ENCODE data around the gene ARL4A.
A peak's percentile ranks its signal among the peaks of the same experiment; 100 is the strongest.

Gene ARL4A

DNA sequence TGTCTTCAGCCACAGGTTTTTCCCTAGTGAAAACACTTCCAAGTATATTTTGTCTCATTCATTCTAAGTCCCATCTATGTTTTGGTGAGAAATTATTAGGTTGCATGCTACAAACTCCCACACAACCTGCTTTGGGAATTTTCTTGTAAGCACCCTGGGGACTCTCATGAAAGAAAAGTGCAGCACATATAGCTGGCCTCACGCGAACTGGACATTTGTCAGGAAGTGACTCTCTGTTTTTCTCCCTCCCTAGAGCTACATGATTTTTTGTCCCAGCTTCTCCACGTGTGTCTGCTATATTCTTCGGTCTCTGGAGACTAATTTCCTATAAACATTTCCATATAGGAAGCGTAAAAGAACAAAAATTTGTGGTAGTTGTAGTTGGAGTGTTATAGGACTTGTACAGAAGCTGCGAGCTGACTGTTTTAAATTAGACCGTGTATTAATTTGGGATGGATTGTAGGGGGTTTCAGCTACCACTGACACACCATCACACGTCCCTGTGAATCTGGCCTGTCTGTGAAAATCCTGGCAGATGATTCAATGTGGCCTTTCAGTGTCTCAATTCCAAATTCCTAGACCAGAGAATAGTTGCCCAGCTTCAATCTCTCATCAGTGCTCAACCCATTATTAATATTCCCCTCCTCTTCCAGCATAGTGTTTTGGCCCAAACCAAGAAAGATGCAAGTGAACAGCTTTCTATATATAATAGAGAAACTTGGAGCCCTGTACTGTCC is 40.2 kb downstream of the ARL4A start:
- no peak for DNase-seq

DNA sequence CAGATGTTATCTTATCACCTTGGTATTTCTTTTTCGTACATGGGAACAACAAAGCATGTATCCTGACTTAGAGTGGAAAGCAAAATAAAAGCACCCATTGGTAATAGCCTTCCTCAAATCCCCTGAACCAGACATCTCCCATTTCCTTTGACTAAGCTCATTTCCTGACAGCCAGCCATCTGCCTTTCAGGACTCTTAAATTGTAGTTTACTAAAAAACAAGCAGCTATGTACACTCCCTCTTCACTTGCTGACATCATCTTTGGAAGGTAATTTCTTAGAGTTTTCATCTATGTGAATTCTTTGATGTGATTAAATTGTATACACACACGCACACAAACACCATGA is 40.7 kb downstream of the ARL4A start:
- DNase-seq, result no peak

DNA sequence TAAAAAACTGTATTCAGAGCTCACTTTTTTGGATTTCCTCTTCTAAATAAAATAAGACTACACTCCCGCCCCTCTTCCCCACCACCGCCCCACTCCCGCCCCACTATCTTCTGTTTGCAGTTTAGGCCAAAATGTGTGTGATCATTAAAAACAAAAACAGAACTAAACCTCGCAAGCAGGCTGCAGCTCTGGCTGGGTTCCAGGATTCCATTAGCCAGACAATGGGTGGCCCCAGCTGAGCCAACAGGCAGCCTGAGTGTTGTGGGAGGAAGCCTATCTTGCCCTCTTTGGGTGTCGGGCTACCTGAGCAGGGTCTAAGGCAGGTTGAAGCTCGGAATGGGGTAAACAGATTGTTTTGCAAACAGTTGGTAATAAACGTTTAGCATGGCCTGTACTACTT is 41.7 kb downstream of the ARL4A start:
- DNase-seq, result peak in 9 of 14 donors; percentile 3 to 59 (median 21)

DNA sequence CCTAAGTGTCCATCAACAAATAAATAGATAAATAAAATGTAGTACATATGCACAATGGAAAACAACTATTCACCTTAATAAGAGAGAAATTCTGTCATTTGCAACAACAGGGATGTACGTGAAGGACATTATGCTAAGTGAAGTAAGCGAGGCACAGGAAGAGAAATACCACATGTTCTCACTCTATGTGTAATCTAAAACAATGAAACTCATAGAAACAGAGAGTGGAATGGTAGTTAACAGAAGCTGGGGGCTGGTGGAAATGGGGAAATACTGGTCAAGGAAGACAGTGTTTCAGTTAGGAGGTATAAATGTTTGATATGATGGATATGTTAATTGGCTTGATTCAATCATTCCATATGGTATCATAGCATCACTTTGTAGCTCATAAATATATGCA is 43.1 kb downstream of the ARL4A start:
- no peak for DNase-seq

DNA sequence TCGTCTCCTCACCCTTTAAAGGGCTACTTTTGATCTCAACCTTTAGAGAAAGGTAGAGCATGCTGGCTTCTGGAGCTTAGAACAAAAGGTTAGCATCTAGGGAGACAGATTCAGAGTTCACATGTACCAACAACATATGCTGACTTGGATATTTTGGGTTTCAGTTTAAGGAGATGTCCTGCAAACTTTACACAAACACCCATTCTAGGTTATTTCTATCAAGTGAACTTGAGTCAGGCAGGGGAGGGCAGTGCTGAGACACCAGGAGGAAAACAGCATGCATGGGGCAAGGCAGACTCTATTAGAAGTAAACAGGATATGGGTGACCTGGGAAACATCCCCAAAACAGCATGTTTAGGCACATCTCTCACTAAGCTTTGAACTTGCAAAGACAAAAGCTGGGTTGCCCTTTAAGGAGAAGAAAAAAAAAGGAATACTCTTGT is 43.8 kb downstream of the ARL4A start:
- no peak for DNase-seq

DNA sequence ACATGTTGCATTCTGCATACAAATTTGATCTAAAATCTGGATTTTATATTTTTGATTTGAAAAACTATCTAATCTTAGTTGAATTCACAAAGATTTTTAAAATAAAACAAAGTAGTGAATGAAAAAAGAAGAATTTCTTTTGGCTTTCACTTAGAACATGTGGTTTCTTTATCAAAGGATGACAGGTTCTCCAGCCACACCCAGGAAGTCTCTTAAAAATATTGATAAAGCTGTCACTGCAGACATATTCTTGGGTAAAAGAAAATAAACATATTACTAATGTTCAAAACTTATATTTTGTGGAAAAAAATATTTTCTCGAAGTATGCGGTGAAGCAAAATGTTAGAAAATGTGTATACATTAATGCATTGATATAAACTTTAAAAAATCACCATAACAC is 44.3 kb downstream of the ARL4A start:
- DNase-seq, result no peak

DNA sequence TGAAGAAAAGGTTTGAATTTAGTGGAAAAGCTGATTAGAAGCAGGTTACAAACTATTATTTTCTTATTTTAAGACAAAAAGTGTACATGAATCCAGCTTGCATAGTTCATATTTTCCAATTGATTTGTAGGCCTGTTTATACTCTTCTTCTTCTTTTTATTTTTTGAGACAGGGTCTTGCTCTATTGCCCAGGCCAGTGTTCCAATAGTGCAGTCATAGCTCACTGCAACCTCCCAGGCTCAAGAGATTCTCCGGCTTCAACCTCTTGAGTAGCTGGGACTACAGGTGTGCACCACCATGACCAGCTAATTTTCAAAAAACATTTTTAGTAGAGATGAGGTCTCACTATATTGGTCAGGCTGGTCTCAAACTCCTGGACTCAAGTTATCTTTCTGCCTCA is 45.0 kb downstream of the ARL4A start:
- no peak for DNase-seq

DNA sequence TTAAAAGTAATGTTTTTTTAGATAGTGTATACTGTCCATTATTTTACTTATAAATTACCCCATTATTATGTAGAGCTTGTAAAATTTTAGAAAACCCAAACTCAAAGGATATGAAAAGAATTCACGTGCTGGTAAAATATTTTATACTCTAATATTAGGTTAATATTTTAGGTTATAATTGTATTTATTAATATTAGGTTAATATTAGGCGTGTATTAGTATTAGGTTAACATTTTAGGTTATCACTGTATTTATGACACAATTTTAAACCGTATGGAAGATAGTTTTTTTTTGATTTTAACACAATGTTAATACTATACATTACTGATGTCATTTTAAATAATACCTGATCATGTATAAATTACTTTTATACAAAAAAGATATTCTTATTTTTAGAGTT is 48.5 kb downstream of the ARL4A start:
- DNase-seq, result no peak

DNA sequence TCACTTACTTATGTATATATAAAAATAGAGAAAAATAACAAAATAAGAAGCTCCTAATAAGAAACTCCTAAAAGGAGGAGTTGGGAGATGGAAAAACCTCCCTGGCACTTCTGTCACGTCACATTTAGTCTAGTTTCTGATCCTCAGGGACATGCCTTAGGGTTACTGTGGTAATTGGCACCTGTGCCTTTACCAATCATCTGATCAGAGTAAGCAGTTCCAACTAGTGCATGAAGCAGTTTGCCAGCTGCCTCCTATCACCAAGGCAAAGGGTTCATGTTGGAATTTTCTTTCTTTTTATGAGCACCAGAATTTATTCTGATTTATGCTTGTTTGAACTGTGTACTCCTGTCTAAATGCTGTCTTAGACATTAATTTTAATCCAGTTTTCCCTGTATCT is 49.9 kb downstream of the ARL4A start:
- no peak for DNase-seq

DNA sequence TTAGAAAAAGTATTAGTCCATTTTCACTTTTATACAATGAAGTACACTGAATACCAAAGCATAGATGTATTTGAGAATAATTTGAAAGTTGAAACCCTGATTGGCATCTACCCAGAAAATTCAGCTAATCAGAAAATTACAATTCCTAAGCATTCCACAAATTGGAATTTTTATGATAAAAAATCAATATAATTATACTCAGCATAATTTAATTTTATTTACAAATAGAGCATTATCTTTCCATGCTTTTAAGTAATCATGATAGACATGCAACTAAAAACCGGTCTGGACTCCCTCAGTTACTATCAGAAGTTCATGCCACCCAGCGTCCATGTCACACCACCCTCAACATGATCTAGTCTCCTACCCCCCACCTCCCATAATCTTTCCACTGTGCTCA is 50.4 kb downstream of the ARL4A start:
- DNase-seq, result no peak

DNA sequence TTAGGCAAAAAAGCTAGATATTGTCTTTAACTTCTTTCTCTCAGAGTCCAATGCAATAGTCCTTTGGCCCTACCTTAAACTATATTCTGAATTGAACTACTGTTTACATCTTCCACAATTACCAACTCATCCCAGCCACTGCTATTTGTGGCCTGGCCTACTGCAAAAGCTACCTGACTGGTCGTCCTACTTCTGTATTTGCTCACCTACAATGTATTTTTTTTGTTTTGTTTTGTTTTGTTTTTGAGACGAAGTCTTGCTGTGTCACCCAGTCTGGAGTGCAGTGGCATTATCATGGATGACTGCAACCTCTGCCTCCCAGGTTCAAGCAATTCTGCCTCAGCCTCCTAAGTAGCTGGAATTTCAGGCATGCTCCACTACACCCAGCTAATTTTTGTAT is 51.2 kb downstream of the ARL4A start:
- DNase-seq, result no peak
